ENCODE measurements around the gene GOLGA3.

DNA sequence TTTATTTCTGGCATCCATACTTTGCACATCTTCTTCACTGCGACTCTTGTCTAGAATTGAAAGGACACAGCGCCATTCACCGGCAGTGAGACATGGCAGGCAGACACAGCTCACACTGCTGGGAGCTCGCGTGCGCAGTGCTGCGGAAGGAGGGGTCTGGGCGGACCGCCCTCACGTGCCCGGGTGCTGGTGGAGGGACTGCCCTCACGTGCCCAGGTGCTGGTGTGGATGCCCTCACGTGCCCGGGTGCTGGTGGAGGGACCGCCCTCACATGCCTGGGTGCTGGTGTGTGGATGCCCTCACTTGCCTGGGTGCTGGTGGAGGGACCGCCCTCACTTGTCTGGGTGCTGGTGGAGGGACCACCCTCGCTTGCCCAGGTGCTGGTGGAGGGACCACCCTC, 27.9 kb upstream of the GOLGA3 start:
- no peak for TF ChIP-seq EZH2phosphoT487 (IDR thresholded peaks at IDR 0.05; ENCODE audit: low read depth)
- no peak for TF ChIP-seq CTCF (IDR thresholded peaks at IDR 0.05; ENCODE audit: low read depth, low read length)

All from OCI-LY3 (cell line).